Activated T-cell treated with anti-CD3 and anti-CD28 coated beads for 4 hours (primary cell): Measurements from ENCODE around the gene SUSD1.

Experiments used
- DNase-seq: peaks from one replicate; pipeline ENCODE4 v3.0.0-alpha.2; 2020

SUSD1 gene

GRCh38 chr9:112035166-112035826 is 139.8 kb downstream of the SUSD1 start:
- no peak for DNase-seq

- no peak for DNase-seq
Measured at GRCh38 chr9:112034216-112034611, 140.9 kb downstream of the SUSD1 start.

GRCh38 chr9:112033237-112034215 is 141.6 kb downstream of the SUSD1 start:
- DNase-seq = no peak

- no peak for DNase-seq
Measured at GRCh38 chr9:112032743-112033142, 142.4 kb downstream of the SUSD1 start.

- no peak for DNase-seq
Measured at GRCh38 chr9:112032009-112032408, 143.1 kb downstream of the SUSD1 start.

- DNase-seq = no peak
Measured at GRCh38 chr9:112031400-112031799, 143.7 kb downstream of the SUSD1 start.

- DNase-seq = no peak
Measured at GRCh38 chr9:112029921-112030444, 145.1 kb downstream of the SUSD1 start.

GRCh38 chr9:112028242-112029221 is 146.6 kb downstream of the SUSD1 start:
- DNase-seq = no peak

GRCh38 chr9:112025850-112026249 is 149.2 kb downstream of the SUSD1 start:
- DNase-seq = no peak

- DNase-seq = no peak
Measured at GRCh38 chr9:112021742-112022141, 153.4 kb downstream of the SUSD1 start.

- DNase-seq = no peak
Measured at GRCh38 chr9:112020680-112021596, 154.2 kb downstream of the SUSD1 start.

- no peak for DNase-seq
Measured at GRCh38 chr9:112017878-112018277, 157.2 kb downstream of the SUSD1 start.

GRCh38 chr9:112015736-112016135 is 159.4 kb downstream of the SUSD1 start:
- DNase-seq = no peak

- DNase-seq = no peak
Measured at GRCh38 chr9:112015149-112015548, 159.9 kb downstream of the SUSD1 start.

GRCh38 chr9:112013266-112013665 is 161.8 kb downstream of the SUSD1 start:
- no peak for DNase-seq

- no peak for DNase-seq
Measured at GRCh38 chr9:112012026-112012902, 162.8 kb downstream of the SUSD1 start.

GRCh38 chr9:112011051-112011620 is 164.0 kb downstream of the SUSD1 start:
- DNase-seq = no peak

GRCh38 chr9:112010537-112010936 is 164.6 kb downstream of the SUSD1 start:
- no peak for DNase-seq

- DNase-seq = no peak
Measured at GRCh38 chr9:112009656-112010055, 165.4 kb downstream of the SUSD1 start.
